Suprapubic skin (tissue), 4 donors: Measurements from ENCODE around the gene THTPA.

Source experiments
- EP300 ChIP-seq: sonication (generic); formaldehyde crosslinking; IDR thresholded peaks from one replicate; pipeline ENCODE4 v1.6.1; 2017; ENCODE audit warnings: antibody characterized with exemption
- POLR2AphosphoS5 ChIP-seq, 3 donors: sonication (generic); formaldehyde crosslinking; IDR thresholded peaks; one replicate each; pipeline ENCODE4 v1.6.1; 2017; ENCODE audit warnings: antibody characterized with exemption in 3 of 3
- TF ChIP-seq, protein P1 (sequence below), 2 donors: fragments of 200-600 bp in 1 of 2; fragments of 450-650 bp in 1 of 2; sonication (generic) in 1 of 2; IDR thresholded peaks; one replicate each; pipeline ENCODE4 v1.5.1; 2016 to 2019; ENCODE audit warnings: antibody characterized with exemption in 2 of 2, mild to moderate bottlenecking in 1 of 2, moderate library complexity in 1 of 2

DNA sequence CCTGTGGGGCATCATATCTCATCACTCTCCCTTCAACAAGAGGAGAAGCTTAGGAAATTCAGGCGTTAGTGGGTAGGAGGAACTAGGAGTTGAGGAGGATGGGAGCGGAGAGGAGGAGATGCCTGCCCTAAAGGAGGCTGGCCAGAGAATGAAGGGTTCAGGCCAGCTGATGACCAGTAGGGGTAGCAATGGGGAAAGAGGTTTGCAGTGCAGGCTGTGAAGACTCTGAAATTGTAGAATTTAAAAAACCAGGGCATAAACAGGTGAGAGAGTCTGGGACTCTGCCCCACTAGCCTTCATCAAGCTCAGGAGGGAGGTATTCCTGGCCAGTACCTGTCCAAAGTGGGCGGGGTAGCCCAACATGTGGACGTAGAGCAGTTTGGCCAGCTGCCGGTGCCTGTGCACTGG, 10.7 kb downstream of the THTPA start:
- TF ChIP-seq POLR2AphosphoS5 (IDR thresholded peaks at IDR 0.05) = no peak
- TF ChIP-seq, protein P1, sequence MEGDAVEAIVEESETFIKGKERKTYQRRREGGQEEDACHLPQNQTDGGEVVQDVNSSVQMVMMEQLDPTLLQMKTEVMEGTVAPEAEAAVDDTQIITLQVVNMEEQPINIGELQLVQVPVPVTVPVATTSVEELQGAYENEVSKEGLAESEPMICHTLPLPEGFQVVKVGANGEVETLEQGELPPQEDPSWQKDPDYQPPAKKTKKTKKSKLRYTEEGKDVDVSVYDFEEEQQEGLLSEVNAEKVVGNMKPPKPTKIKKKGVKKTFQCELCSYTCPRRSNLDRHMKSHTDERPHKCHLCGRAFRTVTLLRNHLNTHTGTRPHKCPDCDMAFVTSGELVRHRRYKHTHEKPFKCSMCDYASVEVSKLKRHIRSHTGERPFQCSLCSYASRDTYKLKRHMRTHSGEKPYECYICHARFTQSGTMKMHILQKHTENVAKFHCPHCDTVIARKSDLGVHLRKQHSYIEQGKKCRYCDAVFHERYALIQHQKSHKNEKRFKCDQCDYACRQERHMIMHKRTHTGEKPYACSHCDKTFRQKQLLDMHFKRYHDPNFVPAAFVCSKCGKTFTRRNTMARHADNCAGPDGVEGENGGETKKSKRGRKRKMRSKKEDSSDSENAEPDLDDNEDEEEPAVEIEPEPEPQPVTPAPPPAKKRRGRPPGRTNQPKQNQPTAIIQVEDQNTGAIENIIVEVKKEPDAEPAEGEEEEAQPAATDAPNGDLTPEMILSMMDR (IDR thresholded peaks at IDR 0.05) = no peak
- TF ChIP-seq EP300 = no peak
